Breast epithelium (tissue), 4 donors: ENCODE measurements around the gene SENP8. TPM values are rescaled to one million over a fixed set of nuclear protein-coding genes. Genes with fewer than 3 reads are reported as not detected.
"Not testable (repeated sequence)": the region's sequence is repeated elsewhere in the genome, so short reads cannot be mapped to it uniquely, and the experiment has no call there.

Experiments
- DNase-seq, 2 donors: peaks; one replicate each; pipeline ENCODE4 v3.0.0-alpha.2; 2019; ENCODE audit warnings: low spot score in 2 of 2
- H3K27ac ChIP-seq, 2 donors: fragments of 200-600 bp; sonication (generic) in 1 of 2; one replicate each; pipeline ENCODE4 v1.5.1; 2016 to 2019; ENCODE audit warnings: mild to moderate bottlenecking in 1 of 2
- H3K27me3 ChIP-seq, 2 donors: fragments of 200-600 bp; sonication (generic) in 1 of 2; one replicate each; pipeline versions ENCODE4 v1.5.1 to v1.6.0; 2017 to 2019; ENCODE audit warnings: control low read depth in 1 of 2, mild to moderate bottlenecking in 1 of 2
- H3K36me3 ChIP-seq: fragments of 200-600 bp; one replicate; pipeline ENCODE4 v1.5.1; 2019
- H3K4me1 ChIP-seq, 2 donors: fragments of 200-600 bp; sonication (generic); one replicate each; pipeline ENCODE4 v1.5.1; 2016 to 2019; ENCODE audit warnings: control low read depth in 1 of 2
- H3K4me3 ChIP-seq, 3 donors: fragments of 200-600 bp; sonication (generic); 1 replicate in 2 of 3; 2 replicates in 1 of 3; pipeline ENCODE4 v1.5.1; 2016 to 2019; ENCODE audit warnings: mild to moderate bottlenecking in 3 of 3, moderate library complexity in 2 of 3
- H3K9me3 ChIP-seq, 2 donors: fragments of 200-600 bp; sonication (generic) in 1 of 2; one replicate each; pipeline ENCODE4 v1.5.1; 2016 to 2019; ENCODE audit warnings: control low read depth in 1 of 2
- CTCF ChIP-seq, 3 donors: fragments of 450-650 bp; IDR thresholded peaks; one replicate each; pipeline ENCODE4 v1.5.1; 2016 to 2017; ENCODE audit warnings: antibody characterized with exemption in 3 of 3, mild to moderate bottlenecking in 3 of 3, moderate library complexity in 3 of 3
- POLR2A ChIP-seq: fragments of 450-650 bp; IDR thresholded peaks from one replicate; pipeline ENCODE4 v1.6.1; 2016; ENCODE audit warnings: antibody characterized with exemption, mild to moderate bottlenecking, moderate library complexity
- POLR2AphosphoS5 ChIP-seq, 3 donors: sonication (generic); formaldehyde crosslinking; IDR thresholded peaks; one replicate each; pipeline ENCODE4 v1.6.1; 2017; ENCODE audit warnings: antibody characterized with exemption in 3 of 3
- intact Hi-C: fragments of 100-400 bp; cut with DNase I; formaldehyde crosslinking; loops from one replicate; pipeline ENCODE4 v1.15.1; 2023; ENCODE audit warnings: low total_unique reads
- total RNA-seq, 3 donors: library from RNA; depleted of rRNA; stranded (reverse); fragments of >200 nt; gene quantifications; one replicate each; pipeline ENCODE4 v1.1.0, GENCODE V29; 2016

Gene SENP8
- total RNA-seq, 3 donors from 2014 or later, result 1.6 to 4.4 (median 2.0) TPM

DNA sequence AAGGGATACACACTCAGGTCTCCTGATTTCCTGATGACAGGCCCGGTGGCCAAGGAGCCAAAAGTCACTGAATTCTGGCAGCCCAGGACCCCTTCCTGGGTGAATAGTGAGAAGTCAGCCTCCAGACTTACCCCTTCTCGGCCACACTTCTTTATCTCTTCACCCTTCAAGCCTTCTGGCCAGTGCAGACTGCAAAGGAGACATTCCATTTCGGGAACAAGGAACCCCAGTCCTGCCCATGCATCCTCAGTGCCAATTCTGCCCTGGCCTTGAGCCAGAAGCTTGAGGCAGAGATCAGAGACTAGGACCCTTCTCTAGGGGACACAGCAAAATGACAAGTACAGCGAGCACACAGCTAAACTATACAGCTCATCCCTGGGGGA lies 50.6 kb downstream of the SENP8 start:
- no peak for TF ChIP-seq POLR2A
- no peak for TF ChIP-seq CTCF (IDR thresholded peaks at IDR 0.05)
- TF ChIP-seq POLR2AphosphoS5 (IDR thresholded peaks at IDR 0.05), result no peak
- Histone ChIP-seq H3K4me3 (peak overlapping the region in 2 of 3 donors; percentile 20 to 56), H3K9me3 (no peaks in the 10 kb centered on the region), H3K27ac (peak overlapping the region; percentile 89 to 95), H3K27me3 (no peaks in the 10 kb centered on the region), H3K4me1 (peaks cover 4% of the 10 kb centered on the region in 2 donors), H3K36me3 (no peaks in the 10 kb centered on the region)
- intact Hi-C loops, result no loop called here
- DNase-seq, result peak in 1 of 2 donors; percentile 70

DNA sequence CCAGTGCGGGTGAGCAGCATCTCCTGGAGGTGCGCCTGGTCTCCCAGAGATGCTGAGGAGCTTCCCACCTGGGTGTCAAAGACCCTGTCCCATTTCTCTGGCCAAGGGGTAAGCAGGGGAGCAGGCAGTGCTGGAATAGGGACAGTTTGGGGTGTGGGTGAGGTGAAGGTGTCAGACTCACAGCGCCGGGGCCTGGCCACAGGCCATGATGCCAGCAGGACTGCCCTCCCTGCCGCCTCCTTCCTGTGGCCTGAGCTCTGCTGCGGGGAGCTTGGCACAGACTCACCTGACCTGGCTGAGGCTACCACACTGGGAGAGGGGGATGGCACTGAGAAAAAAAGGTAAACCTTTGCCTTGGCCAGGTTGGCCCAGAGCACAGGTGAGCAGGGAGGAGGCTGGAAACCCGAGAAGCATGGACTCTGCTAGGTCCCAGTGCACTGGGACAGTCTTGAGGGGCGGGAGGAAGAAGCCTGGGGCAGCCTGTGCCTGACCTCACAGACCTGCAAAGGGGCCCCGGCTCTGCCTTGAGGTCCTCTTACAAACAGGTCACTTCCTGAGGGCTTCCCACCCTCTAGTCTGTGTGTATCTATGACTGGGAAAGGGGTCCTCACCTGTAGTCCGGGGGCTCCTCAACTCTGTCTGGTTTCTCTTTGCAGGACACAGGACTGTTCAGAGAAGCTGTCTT lies 51.2 kb downstream of the SENP8 start:
- intact Hi-C loops, result no loop called here
- TF ChIP-seq CTCF (IDR thresholded peaks at IDR 0.05), result no peak
- TF ChIP-seq POLR2A, result no peak
- Histone ChIP-seq H3K27me3 (no peaks in the 10 kb centered on the region), H3K4me3 (peak overlapping the region in 2 of 3 donors; percentile 20 to 56), H3K27ac (peak overlapping the region; percentile 89 to 95), H3K9me3 (no peaks in the 10 kb centered on the region), H3K4me1 (peaks cover 4% of the 10 kb centered on the region in 2 donors), H3K36me3 (no peaks in the 10 kb centered on the region)
- no peak for DNase-seq

DNA sequence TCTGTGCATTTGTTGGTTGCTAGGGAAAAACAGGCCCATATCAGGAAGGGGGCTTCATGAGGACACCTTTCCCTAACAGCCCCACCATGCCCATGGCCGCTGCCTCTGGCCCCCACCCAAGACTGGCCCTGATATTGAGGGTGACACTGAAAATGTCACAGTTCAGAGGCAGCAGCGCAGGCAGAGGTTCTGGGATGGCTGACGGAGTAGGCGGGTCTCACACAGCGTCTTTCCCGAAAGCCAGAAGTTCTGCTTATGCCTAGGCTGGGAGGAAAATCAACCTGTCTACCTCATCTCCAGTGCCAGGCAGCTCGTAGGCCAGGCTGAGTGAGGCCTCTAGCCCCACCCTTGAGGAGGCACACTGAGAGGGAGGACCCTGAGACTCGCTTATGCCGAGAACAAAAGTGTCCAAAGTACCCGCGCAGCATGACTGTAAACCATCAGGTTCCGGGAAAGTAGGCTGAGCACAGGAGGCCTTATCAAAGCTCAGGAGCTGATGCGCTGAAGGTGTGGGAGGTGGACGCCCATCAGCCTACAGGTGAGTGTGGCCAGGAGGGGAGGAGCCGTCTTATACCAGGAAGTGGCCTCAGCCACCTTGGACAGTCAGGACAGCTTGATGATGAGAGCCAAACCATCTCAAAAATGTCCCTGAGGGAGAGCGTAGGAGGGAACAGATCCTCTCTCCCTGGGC lies 51.9 kb downstream of the SENP8 start:
- peak in 1 of 2 donors; percentile 95 for DNase-seq
- H3K27ac ChIP-seq, result peak overlapping the region; percentile 89 to 95
- intact Hi-C loops, result no loop called here

GRCh38 chr15:72170691-72171090 lies 52.5 kb downstream of the SENP8 start:
- no peak for DNase-seq
- Histone ChIP-seq H3K27ac (peak overlapping the region; percentile 89 to 95), H3K36me3 (no peaks in the 10 kb centered on the region), H3K4me1 (peaks cover 4 to 6% of the 10 kb centered on the region in 2 donors), H3K27me3 (no peaks in the 10 kb centered on the region), H3K4me3 (no peak overlapping the region), H3K9me3 (no peaks in the 10 kb centered on the region)
- TF ChIP-seq POLR2AphosphoS5 (IDR thresholded peaks at IDR 0.05), result no peak
- TF ChIP-seq CTCF (IDR thresholded peaks at IDR 0.05), result no peak
- no peak for TF ChIP-seq POLR2A
- intact Hi-C loops, result no loop called here

More for the DNA sequence above, 51.9 kb downstream of the SENP8 start:
- H3K27me3 ChIP-seq, result no peaks in the 10 kb centered on the region
- H3K36me3 ChIP-seq, result no peaks in the 10 kb centered on the region
- peak overlapping the region in 2 of 3 donors; percentile 20 to 56 for H3K4me3 ChIP-seq
- no peaks in the 10 kb centered on the region for H3K9me3 ChIP-seq
- TF ChIP-seq POLR2AphosphoS5 (IDR thresholded peaks at IDR 0.05) (peak in 2 of 3 donors; percentile 40 to 78), CTCF (IDR thresholded peaks at IDR 0.05) (no peak), POLR2A (no peak)
- H3K4me1 ChIP-seq, result peaks cover 4% of the 10 kb centered on the region in 2 donors

DNA sequence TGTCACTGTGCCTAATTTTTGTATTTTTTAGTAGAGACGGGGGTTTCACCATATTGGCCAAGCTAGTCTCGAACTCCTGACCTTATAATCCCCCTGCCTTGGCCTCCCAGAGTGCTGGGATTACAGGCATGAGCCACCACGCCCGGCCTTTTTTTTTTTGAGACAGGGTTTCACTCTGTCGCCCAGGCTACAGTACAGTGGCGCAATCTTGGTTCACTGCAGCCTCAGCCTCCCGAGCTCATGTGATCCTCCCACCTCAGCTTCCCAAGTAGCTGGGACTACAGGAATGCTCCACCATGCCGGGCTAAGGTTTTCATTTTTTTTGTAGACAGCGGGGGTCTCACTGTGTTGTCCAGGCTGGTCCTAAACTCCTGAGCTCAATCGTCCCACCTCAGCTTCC lies 53.8 kb downstream of the SENP8 start:
- intact Hi-C loops, DNase-seq, H3K4me3 ChIP-seq, H3K9me3 ChIP-seq, H3K27me3 ChIP-seq, H3K36me3 ChIP-seq: not testable (repeated sequence)
- Histone ChIP-seq H3K4me1 (peaks cover 7 to 16% of the 10 kb centered on the region in 2 donors), H3K27ac (peak overlapping the region in 1 of 2 donors; percentile 13)
